HEK293T (cell line): Measurements from ENCODE around the gene MERTK.

Experiments used
- CTCF ChIA-PET: fragments of 350-600 bp; formaldehyde crosslinking; extraction: SDS; loops from one replicate; lab custom pipeline; 2021; ENCODE audit warnings: antibody characterized with exemption, inconsistent platforms; lab: Yijun Ruan, JAX
- POLR2A ChIA-PET: fragments of 350-600 bp; formaldehyde crosslinking; extraction: SDS; loops from one replicate; lab custom pipeline; 2020; ENCODE audit warnings: antibody characterized with exemption, inconsistent platforms; lab: Yijun Ruan, JAX
- DNase-seq: peaks from one replicate; pipeline ENCODE4 v3.0.0; 2012; ENCODE audit warnings: mixed read lengths; ENCODE audit errors: extremely low spot score
- ARNT ChIP-seq: fragments of 450-650 bp; IDR thresholded peaks from 2 replicates; pipeline ENCODE4 v1.6.1; 2017; ENCODE audit warnings: mild to moderate bottlenecking
- BHLHE40 ChIP-seq: fragments of 450-650 bp; IDR thresholded peaks from 2 replicates; pipeline ENCODE4 v1.6.1; 2016; ENCODE audit warnings: mild to moderate bottlenecking, moderate library complexity, borderline replicate concordance
- CTBP1 ChIP-seq: fragments of 450-650 bp; IDR thresholded peaks from 2 replicates; pipeline ENCODE4 v1.6.1; 2016; ENCODE audit warnings: borderline replicate concordance
- ELF4 ChIP-seq: fragments of 450-650 bp; IDR thresholded peaks from 2 replicates; pipeline ENCODE4 v1.6.1; 2017; ENCODE audit warnings: antibody characterized with exemption
- FOXA1 ChIP-seq: fragments of 450-650 bp; IDR thresholded peaks from 2 replicates; pipeline ENCODE4 v1.6.1; 2016; ENCODE audit warnings: mild to moderate bottlenecking
- FOXK2 ChIP-seq: fragments of 450-650 bp; IDR thresholded peaks from 2 replicates; pipeline ENCODE4 v1.6.1; 2016; ENCODE audit warnings: mild to moderate bottlenecking
- FOXM1 ChIP-seq: fragments of 450-650 bp; IDR thresholded peaks from 2 replicates; pipeline ENCODE4 v1.6.1; 2017; ENCODE audit warnings: mild to moderate bottlenecking, borderline replicate concordance
- HDGF ChIP-seq: fragments of 450-650 bp; IDR thresholded peaks from 2 replicates; pipeline ENCODE4 v1.6.1; 2017; ENCODE audit warnings: antibody characterized with exemption, borderline replicate concordance
- L3MBTL2 ChIP-seq: fragments of 450-650 bp; conservative IDR thresholded peaks from 2 replicates; pipeline ENCODE4 v1.6.1; 2016; ENCODE audit warnings: mild to moderate bottlenecking
- LEF1 ChIP-seq: fragments of 450-650 bp; IDR thresholded peaks from 2 replicates; pipeline ENCODE4 v1.6.1; 2017; ENCODE audit warnings: mild to moderate bottlenecking, borderline replicate concordance
- NFRKB ChIP-seq: fragments of 450-650 bp; IDR thresholded peaks from 2 replicates; pipeline ENCODE4 v1.6.1; 2016; ENCODE audit warnings: mild to moderate bottlenecking, moderate library complexity
- SP1 ChIP-seq: fragments of 450-650 bp; IDR thresholded peaks from 2 replicates; pipeline ENCODE4 v1.6.1; 2017
- SUZ12 ChIP-seq: fragments of 450-650 bp; IDR thresholded peaks from 2 replicates; pipeline ENCODE4 v1.6.1; 2016; ENCODE audit warnings: mild to moderate bottlenecking
- TARDBP ChIP-seq: fragments of 450-650 bp; IDR thresholded peaks from 2 replicates; pipeline ENCODE4 v1.6.1; 2016
- ZNF384 ChIP-seq: fragments of 450-650 bp; IDR thresholded peaks from 2 replicates; pipeline ENCODE4 v1.6.1; 2016
- TF ChIP-seq, protein P1 (sequence below): fragments of 450-650 bp; IDR thresholded peaks from 2 replicates; pipeline ENCODE4 v1.6.1; 2016

The MERTK gene

DNA sequence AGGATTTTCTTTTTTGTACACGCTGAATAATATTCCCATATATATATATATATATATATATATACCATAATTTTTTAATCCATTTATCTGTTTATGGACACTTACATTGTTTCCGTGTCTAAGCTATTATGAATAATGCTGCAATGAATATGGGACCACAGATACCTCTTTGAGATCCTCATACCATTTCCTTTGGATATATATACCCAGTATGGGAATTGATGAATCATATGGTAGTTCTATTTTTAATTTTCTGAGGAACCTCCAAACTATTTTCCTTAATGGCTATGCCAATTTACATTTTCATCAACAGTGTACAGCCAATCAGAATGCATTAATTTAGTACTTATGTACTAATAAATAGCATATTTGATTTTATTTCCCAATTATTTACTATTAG lies 53.1 kb downstream of the MERTK start:
- ChIA-PET POLR2A (no interaction called here), CTCF (no interaction called here)
- TF ChIP-seq SUZ12 (no peak), LEF1 (no peak), FOXK2 (no peak), L3MBTL2 (no peak), FOXA1 (no peak), ZNF384 (no peak), ELF4 (no peak), BHLHE40 (no peak), SP1 (no peak), ARNT (no peak), CTBP1 (no peak), NFRKB (no peak), HDGF (no peak)
- TF ChIP-seq, protein P1, sequence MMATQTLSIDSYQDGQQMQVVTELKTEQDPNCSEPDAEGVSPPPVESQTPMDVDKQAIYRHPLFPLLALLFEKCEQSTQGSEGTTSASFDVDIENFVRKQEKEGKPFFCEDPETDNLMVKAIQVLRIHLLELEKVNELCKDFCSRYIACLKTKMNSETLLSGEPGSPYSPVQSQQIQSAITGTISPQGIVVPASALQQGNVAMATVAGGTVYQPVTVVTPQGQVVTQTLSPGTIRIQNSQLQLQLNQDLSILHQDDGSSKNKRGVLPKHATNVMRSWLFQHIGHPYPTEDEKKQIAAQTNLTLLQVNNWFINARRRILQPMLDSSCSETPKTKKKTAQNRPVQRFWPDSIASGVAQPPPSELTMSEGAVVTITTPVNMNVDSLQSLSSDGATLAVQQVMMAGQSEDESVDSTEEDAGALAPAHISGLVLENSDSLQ: no peak
- no peak for DNase-seq

DNA sequence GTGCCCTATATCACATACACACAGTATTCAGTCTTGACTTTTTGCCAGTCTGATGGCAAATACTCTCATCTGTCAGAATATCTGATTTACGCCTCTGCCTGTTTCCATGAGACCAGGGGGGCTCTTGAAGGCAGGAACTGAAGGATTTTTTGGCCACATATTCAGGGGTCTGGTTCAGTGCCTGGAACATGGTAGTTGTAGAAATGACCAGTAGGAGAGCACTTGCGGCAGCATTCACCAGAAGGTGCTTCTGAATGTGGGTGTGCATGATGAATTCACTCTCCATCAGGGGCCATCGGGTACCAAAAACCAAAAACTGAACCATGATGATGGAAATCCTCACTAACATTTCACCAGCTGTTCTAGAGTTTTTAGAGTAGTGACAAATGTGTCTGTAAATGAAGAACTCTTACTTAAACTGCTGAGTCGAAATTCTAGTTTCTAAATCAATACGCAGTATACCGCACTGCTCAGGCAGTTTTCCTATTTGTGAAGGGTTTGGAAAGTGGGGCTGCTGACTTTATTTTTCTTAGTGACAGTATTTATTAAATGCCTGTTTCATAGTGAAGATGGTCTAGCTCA lies 54.6 kb downstream of the MERTK start:
- POLR2A ChIA-PET: no interaction called here
- TF ChIP-seq SP1 (no peak), ZNF384 (no peak), BHLHE40 (no peak), NFRKB (no peak), LEF1 (no peak), SUZ12 (no peak), TARDBP (no peak), ARNT (no peak), CTBP1 (no peak), HDGF (no peak)
- TF ChIP-seq, protein P1: no peak
- CTCF ChIA-PET: interaction anchor here (0.7 kb wide), 1 partner anchor 827 kb away, joined by 3 read pairs; no protein-coding TSS in a partner anchor
- no peak for DNase-seq

- no peak for DNase-seq
- ChIA-PET CTCF (interaction anchor here (0.7 kb wide), 1 partner anchor 30 kb away, joined by 5 read pairs; no protein-coding TSS in a partner anchor), POLR2A (no interaction called here)
- TF ChIP-seq ELF4 (no peak), FOXK2 (no peak), SP1 (no peak), SUZ12 (no peak), FOXM1 (no peak), ZNF384 (no peak), NFRKB (no peak)
- TF ChIP-seq, protein P1: no peak
Observed at GRCh38 chr2:111954602-111955332, 56.4 kb downstream of the MERTK start.

GRCh38 chr2:111957872-111958354 lies 59.5 kb downstream of the MERTK start:
- CTCF ChIA-PET: interaction anchor here (0.8 to 0.9 kb wide), 2 partner anchors 12 to 17 kb away, joined by 4 read pairs; no protein-coding TSS in a partner anchor
- no peak for TF ChIP-seq L3MBTL2
- no peak for TF ChIP-seq FOXM1
- no peak for TF ChIP-seq SUZ12
- no peak for TF ChIP-seq ARNT
- no peak for TF ChIP-seq CTBP1
- TF ChIP-seq NFRKB: no peak
- TF ChIP-seq HDGF: no peak
- no peak for TF ChIP-seq FOXK2
- TF ChIP-seq ZNF384: no peak
- TF ChIP-seq, protein P1: no peak
- TF ChIP-seq ELF4: no peak
- no peak for TF ChIP-seq SP1
- no peak for TF ChIP-seq LEF1
- TF ChIP-seq TARDBP: no peak
- TF ChIP-seq BHLHE40: no peak
- TF ChIP-seq FOXA1: no peak
- DNase-seq: no peak
- POLR2A ChIA-PET: no interaction called here

DNA sequence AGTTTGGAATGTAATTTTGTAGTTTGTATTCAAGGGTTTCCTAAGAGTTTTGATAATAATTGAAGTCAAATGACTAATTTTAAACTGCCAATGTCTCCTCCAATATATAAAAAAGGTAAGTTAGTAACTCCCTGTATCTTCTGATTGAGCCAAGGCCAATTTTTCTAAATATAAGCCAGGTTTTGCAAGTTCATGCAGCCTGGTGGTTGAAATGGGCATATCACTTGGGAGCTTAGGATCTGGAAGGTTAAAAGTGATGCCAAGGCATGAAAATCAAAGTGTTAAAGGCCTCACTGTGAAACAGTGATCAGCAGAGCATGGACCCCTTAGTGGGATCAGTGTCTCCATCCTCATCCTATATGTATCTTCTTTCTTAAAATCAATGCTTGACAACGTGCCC lies 60.5 kb downstream of the MERTK start:
- TF ChIP-seq NFRKB: no peak
- no peak for TF ChIP-seq LEF1
- TF ChIP-seq, protein P1: no peak
- TF ChIP-seq FOXA1: no peak
- TF ChIP-seq ELF4: no peak

More for the DNA sequence above, 60.5 kb downstream of the MERTK start:
- ChIA-PET POLR2A (no interaction called here), CTCF (no interaction called here)
- no peak for DNase-seq
